Suprapubic skin (tissue), 4 donors: ENCODE data around the gene TOR1A. TPM values are rescaled to one million over a fixed set of nuclear protein-coding genes. Genes with fewer than 3 reads are reported as not detected.

Experiments
- DNase-seq, 2 donors: peaks; one replicate each; pipeline ENCODE4 v3.0.0-alpha.2; 2019; ENCODE audit warnings: low spot score in 2 of 2
- H3K27ac ChIP-seq: fragments of 200-600 bp; sonication (generic); one replicate; pipeline ENCODE4 v1.5.1; 2019
- H3K27me3 ChIP-seq: fragments of 200-600 bp; sonication (generic); one replicate; pipeline ENCODE4 v1.5.1; 2019
- H3K36me3 ChIP-seq: fragments of 200-600 bp; sonication (generic); one replicate; pipeline ENCODE4 v1.5.1; 2019
- H3K4me1 ChIP-seq: fragments of 200-600 bp; sonication (generic); one replicate; pipeline ENCODE4 v1.5.1; 2019
- H3K4me3 ChIP-seq: fragments of 200-600 bp; sonication (generic); one replicate; pipeline ENCODE4 v1.5.1; 2019; ENCODE audit warnings: mild to moderate bottlenecking
- H3K9me3 ChIP-seq: fragments of 200-600 bp; sonication (generic); one replicate; pipeline ENCODE4 v1.5.1; 2019
- CTCF ChIP-seq, 2 donors: fragments of 200-600 bp in 1 of 2; fragments of 450-650 bp in 1 of 2; sonication (generic) in 1 of 2; IDR thresholded peaks; one replicate each; pipeline ENCODE4 v1.5.1; 2016 to 2019; ENCODE audit warnings: antibody characterized with exemption in 2 of 2, mild to moderate bottlenecking in 1 of 2, moderate library complexity in 1 of 2
- EP300 ChIP-seq: sonication (generic); formaldehyde crosslinking; IDR thresholded peaks from one replicate; pipeline ENCODE4 v1.6.1; 2017; ENCODE audit warnings: antibody characterized with exemption
- POLR2A ChIP-seq, 2 donors: fragments of 450-650 bp; IDR thresholded peaks; one replicate each; pipeline ENCODE4 v1.6.1; 2017; ENCODE audit warnings: antibody characterized with exemption in 2 of 2, mild to moderate bottlenecking in 2 of 2, moderate library complexity in 2 of 2
- POLR2AphosphoS5 ChIP-seq, 3 donors: sonication (generic); formaldehyde crosslinking; IDR thresholded peaks; one replicate each; pipeline ENCODE4 v1.6.1; 2017; ENCODE audit warnings: antibody characterized with exemption in 3 of 3
- WGBS: methylation state at CpG from one replicate; pipeline ENCODE4 v1.1.5; 2018; 5-methylcytosine and 5-hydroxymethylcytosine counted together
- total RNA-seq, 4 donors: library from RNA; depleted of rRNA; stranded (reverse); fragments of >200 nt; gene quantifications; one replicate each; pipeline ENCODE4 v1.1.0, GENCODE V29; 2016

The TOR1A gene
- total RNA-seq, 4 donors from 2014 or later, result 31.7 to 44.7 (median 36.3) TPM

GRCh38 chr9:129868023-129868871 lies 44.3 kb upstream of the TOR1A start:
- Histone ChIP-seq H3K27ac (no peak overlapping the region), H3K4me1 (no peaks in the 10 kb centered on the region), H3K36me3 (peaks cover 56% of the 10 kb centered on the region), H3K27me3 (no peaks in the 10 kb centered on the region), H3K9me3 (no peaks in the 10 kb centered on the region), H3K4me3 (no peak overlapping the region)
- no peak for DNase-seq
- WGBS, result 92% methylated on average over 23 of the region's 48 CpGs
- TF ChIP-seq POLR2A (IDR thresholded peaks at IDR 0.05) (no peak), EP300 (no peak), POLR2AphosphoS5 (IDR thresholded peaks at IDR 0.05) (no peak), CTCF (IDR thresholded peaks at IDR 0.05) (no peak)

GRCh38 chr9:129867136-129868022 lies 43.4 kb upstream of the TOR1A start:
- no peaks in the 10 kb centered on the region for H3K4me1 ChIP-seq
- no peaks in the 10 kb centered on the region for H3K9me3 ChIP-seq
- TF ChIP-seq POLR2AphosphoS5 (IDR thresholded peaks at IDR 0.05) (no peak), EP300 (no peak)
- H3K4me3 ChIP-seq, result no peak overlapping the region
- DNase-seq, result no peak
- peaks cover 63% of the 10 kb centered on the region for H3K36me3 ChIP-seq
- H3K27me3 ChIP-seq, result no peaks in the 10 kb centered on the region
- 78% methylated on average over 8 of the region's 17 CpGs for WGBS
- no peak overlapping the region for H3K27ac ChIP-seq

GRCh38 chr9:129866394-129867135 lies 42.6 kb upstream of the TOR1A start:
- H3K9me3 ChIP-seq, result no peaks in the 10 kb centered on the region
- no peak overlapping the region for H3K4me3 ChIP-seq
- no peak overlapping the region for H3K27ac ChIP-seq
- TF ChIP-seq POLR2A (IDR thresholded peaks at IDR 0.05), result no peak
- TF ChIP-seq CTCF (IDR thresholded peaks at IDR 0.05), result no peak
- no peak for TF ChIP-seq POLR2AphosphoS5 (IDR thresholded peaks at IDR 0.05)
- no peak for TF ChIP-seq EP300
- peaks cover 71% of the 10 kb centered on the region for H3K36me3 ChIP-seq
- no peaks in the 10 kb centered on the region for H3K27me3 ChIP-seq
- no peaks in the 10 kb centered on the region for H3K4me1 ChIP-seq
- no peak for DNase-seq
- 68% methylated on average over 7 of the region's 17 CpGs for WGBS

- Histone ChIP-seq H3K4me1 (no peaks in the 10 kb centered on the region), H3K27me3 (no peaks in the 10 kb centered on the region), H3K36me3 (peaks cover 78% of the 10 kb centered on the region), H3K9me3 (no peaks in the 10 kb centered on the region), H3K27ac (no peak overlapping the region), H3K4me3 (no peak overlapping the region)
- no peak for DNase-seq
- WGBS, result 82% methylated on average over 12 of the region's 14 CpGs
- no peak for TF ChIP-seq CTCF (IDR thresholded peaks at IDR 0.05)
- no peak for TF ChIP-seq POLR2A (IDR thresholded peaks at IDR 0.05)
- TF ChIP-seq EP300, result no peak
Observed at GRCh38 chr9:129865668-129866320, 41.9 kb upstream of the TOR1A start.

GRCh38 chr9:129864991-129865647 lies 41.2 kb upstream of the TOR1A start:
- Histone ChIP-seq H3K27ac (no peak overlapping the region), H3K27me3 (no peaks in the 10 kb centered on the region), H3K4me3 (no peak overlapping the region), H3K4me1 (no peaks in the 10 kb centered on the region), H3K36me3 (peaks cover 79% of the 10 kb centered on the region), H3K9me3 (no peaks in the 10 kb centered on the region)
- DNase-seq, result no peak
- TF ChIP-seq POLR2AphosphoS5 (IDR thresholded peaks at IDR 0.05), result no peak
- no peak for TF ChIP-seq CTCF (IDR thresholded peaks at IDR 0.05)
- no peak for TF ChIP-seq POLR2A (IDR thresholded peaks at IDR 0.05)
- no peak for TF ChIP-seq EP300
- 33% methylated on average over 3 of the region's 11 CpGs for WGBS
